ENCODE measurements around the gene CLNS1A.

DNA sequence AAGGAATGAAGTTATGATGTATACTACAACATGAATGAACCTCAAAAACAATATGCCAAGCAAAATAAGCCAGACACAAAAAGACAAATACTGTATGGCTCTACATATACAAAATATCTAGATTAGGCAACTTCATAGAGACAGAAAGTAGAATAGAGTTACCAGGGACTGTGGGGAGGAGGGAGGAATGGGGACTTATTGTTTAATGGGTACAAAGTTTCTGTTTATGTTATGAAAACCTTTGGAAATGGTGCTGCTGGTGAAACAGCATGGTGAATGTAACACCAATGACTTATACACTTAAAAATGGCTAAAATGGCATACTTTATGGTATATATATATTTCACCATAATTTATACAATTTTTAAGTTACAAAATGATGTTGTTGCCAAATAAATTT lies 43.7 kb downstream of the CLNS1A start:
- no peak for TF ChIP-seq POLR2A (IDR thresholded peaks at IDR 0.05)
- TF ChIP-seq, protein P1, sequence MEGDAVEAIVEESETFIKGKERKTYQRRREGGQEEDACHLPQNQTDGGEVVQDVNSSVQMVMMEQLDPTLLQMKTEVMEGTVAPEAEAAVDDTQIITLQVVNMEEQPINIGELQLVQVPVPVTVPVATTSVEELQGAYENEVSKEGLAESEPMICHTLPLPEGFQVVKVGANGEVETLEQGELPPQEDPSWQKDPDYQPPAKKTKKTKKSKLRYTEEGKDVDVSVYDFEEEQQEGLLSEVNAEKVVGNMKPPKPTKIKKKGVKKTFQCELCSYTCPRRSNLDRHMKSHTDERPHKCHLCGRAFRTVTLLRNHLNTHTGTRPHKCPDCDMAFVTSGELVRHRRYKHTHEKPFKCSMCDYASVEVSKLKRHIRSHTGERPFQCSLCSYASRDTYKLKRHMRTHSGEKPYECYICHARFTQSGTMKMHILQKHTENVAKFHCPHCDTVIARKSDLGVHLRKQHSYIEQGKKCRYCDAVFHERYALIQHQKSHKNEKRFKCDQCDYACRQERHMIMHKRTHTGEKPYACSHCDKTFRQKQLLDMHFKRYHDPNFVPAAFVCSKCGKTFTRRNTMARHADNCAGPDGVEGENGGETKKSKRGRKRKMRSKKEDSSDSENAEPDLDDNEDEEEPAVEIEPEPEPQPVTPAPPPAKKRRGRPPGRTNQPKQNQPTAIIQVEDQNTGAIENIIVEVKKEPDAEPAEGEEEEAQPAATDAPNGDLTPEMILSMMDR (IDR thresholded peaks at IDR 0.05) = no peak

All from heart left ventricle (tissue), 13 donors.